ENCODE measurements around the gene IL18RAP.

The IL18RAP gene

GRCh38 chr2:102399499-102400141, 23.3 kb upstream of the IL18RAP start:
- no peaks in the 10 kb centered on the region for H3K9me2 ChIP-seq (replicated peaks; ENCODE audit: control insufficient read depth, low read length)
- H4K20me1 ChIP-seq (ENCODE audit: control insufficient read depth, insufficient read depth, low read depth, low read length) = no peaks in the 10 kb centered on the region
- TF ChIP-seq CTCF (IDR thresholded peaks at IDR 0.05; ENCODE audit: low read depth, low read length, poor library complexity, severe bottlenecking) (no peak), EZH2phosphoT487 (IDR thresholded peaks at IDR 0.05; ENCODE audit: borderline replicate concordance, low read length) (no peak)
- H3K4me2 ChIP-seq (ENCODE audit: low read length) = no peak overlapping the region
- H3K27ac ChIP-seq (ENCODE audit: low read depth, low read length) = no peak overlapping the region
- no peak overlapping the region for H3K4me3 ChIP-seq (ENCODE audit: low read length)
- H3K9me3 ChIP-seq (ENCODE audit: control insufficient read depth, insufficient read depth, low read length) = no peaks in the 10 kb centered on the region
- H3K27me3 ChIP-seq (ENCODE audit: control insufficient read depth, low read length) = no peaks in the 10 kb centered on the region
- H3K79me2 ChIP-seq (ENCODE audit: control insufficient read depth, low read length) = no peaks in the 10 kb centered on the region
- H3K36me3 ChIP-seq (ENCODE audit: control insufficient read depth, low read length) = no peaks in the 10 kb centered on the region
- no peaks in the 10 kb centered on the region for H3K4me1 ChIP-seq (ENCODE audit: control insufficient read depth, low read length)
- no peaks in the 10 kb centered on the region for H3F3A ChIP-seq (ENCODE audit: control insufficient read depth, insufficient read depth)

GRCh38 chr2:102401456-102401855, 21.5 kb upstream of the IL18RAP start:
- H3K4me3 ChIP-seq (ENCODE audit: low read length) = no peak overlapping the region
- H3K4me2 ChIP-seq (ENCODE audit: low read length) = no peak overlapping the region
- H3F3A ChIP-seq (ENCODE audit: control insufficient read depth, insufficient read depth) = no peaks in the 10 kb centered on the region
- no peaks in the 10 kb centered on the region for H3K27me3 ChIP-seq (ENCODE audit: control insufficient read depth, low read length)
- no peaks in the 10 kb centered on the region for H4K20me1 ChIP-seq (ENCODE audit: control insufficient read depth, insufficient read depth, low read depth, low read length)
- H3K4me1 ChIP-seq (ENCODE audit: control insufficient read depth, low read length) = no peaks in the 10 kb centered on the region
- H3K9me3 ChIP-seq (ENCODE audit: control insufficient read depth, insufficient read depth, low read length) = no peaks in the 10 kb centered on the region
- no peaks in the 10 kb centered on the region for H3K79me2 ChIP-seq (ENCODE audit: control insufficient read depth, low read length)
- H3K36me3 ChIP-seq (ENCODE audit: control insufficient read depth, low read length) = no peaks in the 10 kb centered on the region
- no peak for TF ChIP-seq CTCF (IDR thresholded peaks at IDR 0.05; ENCODE audit: low read depth, low read length, poor library complexity, severe bottlenecking)
- no peak for TF ChIP-seq EZH2phosphoT487 (IDR thresholded peaks at IDR 0.05; ENCODE audit: borderline replicate concordance, low read length)
- H3K27ac ChIP-seq (ENCODE audit: low read depth, low read length) = no peak overlapping the region
- no peaks in the 10 kb centered on the region for H3K9me2 ChIP-seq (replicated peaks; ENCODE audit: control insufficient read depth, low read length)

GRCh38 chr2:102401865-102402264, 21.1 kb upstream of the IL18RAP start:
- no peaks in the 10 kb centered on the region for H3K9me2 ChIP-seq (replicated peaks; ENCODE audit: control insufficient read depth, low read length)
- no peaks in the 10 kb centered on the region for H3K4me1 ChIP-seq (ENCODE audit: control insufficient read depth, low read length)
- no peak overlapping the region for H3K4me3 ChIP-seq (ENCODE audit: low read length)
- H3K4me2 ChIP-seq (ENCODE audit: low read length) = no peak overlapping the region
- H3K79me2 ChIP-seq (ENCODE audit: control insufficient read depth, low read length) = no peaks in the 10 kb centered on the region
- no peaks in the 10 kb centered on the region for H3K36me3 ChIP-seq (ENCODE audit: control insufficient read depth, low read length)
- no peaks in the 10 kb centered on the region for H4K20me1 ChIP-seq (ENCODE audit: control insufficient read depth, insufficient read depth, low read depth, low read length)
- H3F3A ChIP-seq (ENCODE audit: control insufficient read depth, insufficient read depth) = no peaks in the 10 kb centered on the region
- TF ChIP-seq EZH2phosphoT487 (IDR thresholded peaks at IDR 0.05; ENCODE audit: borderline replicate concordance, low read length) (no peak), CTCF (IDR thresholded peaks at IDR 0.05; ENCODE audit: low read depth, low read length, poor library complexity, severe bottlenecking) (no peak)
- H3K9me3 ChIP-seq (ENCODE audit: control insufficient read depth, insufficient read depth, low read length) = no peaks in the 10 kb centered on the region
- no peak overlapping the region for H3K27ac ChIP-seq (ENCODE audit: low read depth, low read length)
- H3K27me3 ChIP-seq (ENCODE audit: control insufficient read depth, low read length) = no peaks in the 10 kb centered on the region
